ENCODE measurements around the gene DNER. TPM values are rescaled to one million over a fixed set of nuclear protein-coding genes. Genes with fewer than 3 reads are reported as not detected.
A peak's percentile ranks its signal among the peaks of the same experiment; 100 is the strongest.
"Not testable (repeated sequence)": the region's sequence is repeated elsewhere in the genome, so short reads cannot be mapped to it uniquely, and the experiment has no call there.

DNER gene, protein sequence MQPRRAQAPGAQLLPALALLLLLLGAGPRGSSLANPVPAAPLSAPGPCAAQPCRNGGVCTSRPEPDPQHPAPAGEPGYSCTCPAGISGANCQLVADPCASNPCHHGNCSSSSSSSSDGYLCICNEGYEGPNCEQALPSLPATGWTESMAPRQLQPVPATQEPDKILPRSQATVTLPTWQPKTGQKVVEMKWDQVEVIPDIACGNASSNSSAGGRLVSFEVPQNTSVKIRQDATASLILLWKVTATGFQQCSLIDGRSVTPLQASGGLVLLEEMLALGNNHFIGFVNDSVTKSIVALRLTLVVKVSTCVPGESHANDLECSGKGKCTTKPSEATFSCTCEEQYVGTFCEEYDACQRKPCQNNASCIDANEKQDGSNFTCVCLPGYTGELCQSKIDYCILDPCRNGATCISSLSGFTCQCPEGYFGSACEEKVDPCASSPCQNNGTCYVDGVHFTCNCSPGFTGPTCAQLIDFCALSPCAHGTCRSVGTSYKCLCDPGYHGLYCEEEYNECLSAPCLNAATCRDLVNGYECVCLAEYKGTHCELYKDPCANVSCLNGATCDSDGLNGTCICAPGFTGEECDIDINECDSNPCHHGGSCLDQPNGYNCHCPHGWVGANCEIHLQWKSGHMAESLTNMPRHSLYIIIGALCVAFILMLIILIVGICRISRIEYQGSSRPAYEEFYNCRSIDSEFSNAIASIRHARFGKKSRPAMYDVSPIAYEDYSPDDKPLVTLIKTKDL
- total RNA-seq: not detected

DNA sequence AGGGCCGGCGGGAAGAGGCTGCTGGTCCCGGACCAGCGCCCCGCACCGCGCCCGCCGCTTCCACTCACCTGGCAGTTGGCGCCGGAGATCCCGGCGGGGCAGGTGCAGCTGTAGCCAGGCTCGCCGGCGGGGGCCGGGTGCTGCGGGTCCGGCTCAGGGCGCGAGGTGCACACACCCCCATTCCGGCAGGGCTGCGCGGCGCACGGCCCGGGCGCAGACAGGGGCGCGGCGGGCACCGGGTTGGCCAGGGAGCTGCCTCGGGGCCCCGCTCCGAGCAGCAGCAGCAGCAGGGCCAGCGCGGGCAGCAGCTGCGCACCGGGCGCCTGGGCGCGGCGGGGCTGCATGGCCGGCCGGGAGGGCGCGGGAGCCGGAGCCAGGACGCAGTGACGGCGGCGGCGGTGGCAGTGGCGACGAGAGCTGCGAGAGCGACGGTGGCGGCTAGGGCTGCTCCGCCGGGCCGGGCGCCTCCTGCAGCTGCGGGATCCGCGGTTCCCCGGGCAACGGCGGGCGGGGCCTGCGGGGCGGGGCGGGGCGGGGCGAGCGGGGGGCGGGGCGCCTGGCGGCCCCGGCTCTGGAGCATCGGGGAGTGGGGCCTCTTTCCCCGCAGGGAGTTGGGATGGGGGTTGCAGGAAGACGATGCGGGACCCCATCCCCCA is at the start of gene DNER:
TSS of gene DNER (minus strand) at position 476 of the 656 bp plus-strand sequence. CDS start at position 344, 132 bp downstream.
- H3K9me3 Mint-ChIP-seq: no peaks in the 10 kb centered on the region
- H3K36me3 Mint-ChIP-seq (ENCODE audit: insufficient read depth in 2 of 2): no peaks in the 10 kb centered on the region
- H3K4me3 Mint-ChIP-seq: peak within 1 kb of the TSS; percentile 68 to 74
- no peak within 1 kb of the TSS for H3K27ac Mint-ChIP-seq
- DNase-seq: peak; percentile 57 to 62
- ATAC-seq (replicated peaks in 1 of 2): peak; percentile 86
- H3K4me1 Mint-ChIP-seq (ENCODE audit: low read depth): no peaks in the 10 kb centered on the region
- H3K27me3 Mint-ChIP-seq (ENCODE audit: low read depth): peaks cover 55% of the 10 kb centered on the region

DNA sequence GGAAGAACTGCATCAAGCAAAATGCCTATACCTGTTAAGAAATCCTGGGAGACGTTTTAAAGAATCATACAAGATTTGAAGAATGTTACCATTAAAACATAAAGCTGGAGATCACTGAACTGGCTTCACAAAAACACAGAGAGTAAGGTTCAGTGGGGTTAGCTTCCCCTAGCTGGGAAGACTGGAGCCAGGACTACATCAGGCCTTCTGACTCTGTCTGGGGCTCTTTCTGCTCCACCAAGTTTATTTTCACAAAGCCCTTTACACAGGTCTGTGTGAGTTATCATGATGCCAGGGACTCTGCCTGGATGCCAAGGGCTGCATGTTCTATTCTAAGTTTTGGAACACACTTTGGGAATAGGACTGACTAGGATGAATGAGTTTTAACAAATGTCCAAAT is 47.3 kb upstream of the DNER start:
- DNase-seq: no peak
- Mint-ChIP-seq H3K4me3 (no peak overlapping the region), H3K4me1 (ENCODE audit: low read depth) (no peaks in the 10 kb centered on the region), H3K27me3 (ENCODE audit: low read depth) (no peaks in the 10 kb centered on the region), H3K27ac (peak overlapping the region; percentile 65), H3K9me3 (peaks cover 0 to 1% of the 10 kb centered on the region in 2 donors), H3K36me3 (ENCODE audit: insufficient read depth in 2 of 2) (peaks cover 3 to 4% of the 10 kb centered on the region in 2 donors)
- no peak for ATAC-seq (replicated peaks in 1 of 2)

DNA sequence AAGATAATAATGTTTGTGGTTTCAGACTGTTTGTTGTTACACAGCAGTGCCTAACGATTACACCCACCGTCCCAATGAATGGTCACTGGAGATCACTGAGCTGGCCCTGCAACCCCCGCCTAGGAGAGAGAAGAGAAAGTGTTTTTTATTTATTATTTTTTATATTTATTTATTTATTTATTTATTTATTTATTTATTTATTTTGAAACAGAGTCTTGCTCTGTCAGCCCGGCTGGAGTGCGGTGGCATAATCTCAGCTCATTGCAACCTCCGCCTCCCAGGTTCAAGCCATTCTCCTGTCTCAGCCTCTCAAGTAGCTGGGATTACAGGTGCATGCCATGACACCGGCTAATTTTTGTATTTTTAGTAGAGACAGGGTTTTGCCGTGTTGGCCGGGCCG is 43.1 kb upstream of the DNER start:
- not testable (repeated sequence) for DNase-seq; H3K9me3 Mint-ChIP-seq; H3K4me3 Mint-ChIP-seq; H3K36me3 Mint-ChIP-seq (ENCODE audit: insufficient read depth in 2 of 2); H3K4me1 Mint-ChIP-seq (ENCODE audit: low read depth); H3K27ac Mint-ChIP-seq; ATAC-seq (replicated peaks in 1 of 2); H3K27me3 Mint-ChIP-seq (ENCODE audit: low read depth)

DNA sequence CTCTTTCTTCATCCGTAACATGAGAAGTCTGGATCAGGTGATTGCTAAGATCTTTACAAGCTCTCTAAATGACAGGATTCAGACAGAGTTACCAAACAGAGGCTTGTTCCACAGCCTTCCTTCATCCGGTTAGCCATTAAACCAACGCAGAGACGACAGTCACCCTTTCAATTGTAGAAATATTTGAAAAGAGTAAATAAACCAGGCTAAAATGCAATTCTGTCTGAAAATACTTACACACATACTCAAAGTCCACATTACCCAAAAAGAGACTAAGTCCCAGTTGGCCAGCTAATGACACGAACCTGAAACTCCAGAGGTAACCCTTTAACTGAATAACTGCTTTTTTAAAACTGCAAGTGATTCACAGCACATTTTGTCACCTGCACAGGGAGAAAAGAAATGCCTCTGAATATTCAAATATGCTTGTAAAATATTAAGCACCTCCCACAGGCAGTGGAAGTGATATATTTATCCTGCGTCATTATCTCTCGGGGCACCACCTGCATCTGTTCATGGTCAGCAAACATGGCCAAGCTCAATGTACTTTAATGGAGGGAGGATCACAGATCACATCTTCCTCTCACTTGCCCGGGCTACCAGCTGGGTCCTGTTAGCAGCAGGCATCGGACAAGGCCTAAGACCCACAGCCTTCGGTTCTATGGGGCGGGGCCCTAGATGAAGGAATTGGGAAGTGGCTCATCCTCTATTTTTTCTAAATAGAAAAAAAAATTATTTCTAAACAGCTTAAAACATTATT is 38.8 kb upstream of the DNER start:
- Mint-ChIP-seq H3K36me3 (ENCODE audit: insufficient read depth in 2 of 2) (no peaks in the 10 kb centered on the region), H3K4me1 (ENCODE audit: low read depth) (no peaks in the 10 kb centered on the region), H3K27ac (no peak overlapping the region), H3K4me3 (no peak overlapping the region), H3K27me3 (ENCODE audit: low read depth) (no peaks in the 10 kb centered on the region), H3K9me3 (peaks cover 0 to 1% of the 10 kb centered on the region in 2 donors)
- no peak for ATAC-seq (replicated peaks in 1 of 2)
- no peak for DNase-seq

DNA sequence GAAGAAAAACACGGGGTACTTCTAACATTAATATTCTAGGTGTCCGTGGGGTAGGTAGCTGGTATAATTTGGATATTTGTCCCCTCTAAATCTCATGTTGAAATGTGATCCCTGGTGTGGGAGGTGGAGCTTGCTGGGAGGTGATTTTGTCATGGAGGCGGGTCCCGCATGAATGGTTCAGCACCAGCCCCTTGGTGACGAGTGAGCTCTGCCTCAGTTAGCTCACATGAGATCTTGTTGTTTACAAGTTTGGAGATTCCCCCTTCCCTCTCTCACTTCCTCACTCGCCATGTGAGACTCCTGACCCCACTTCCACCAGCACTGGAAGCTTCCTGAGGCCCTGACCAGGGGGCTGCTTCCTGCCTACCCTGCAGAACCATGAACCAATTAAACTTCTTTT is 35.4 kb upstream of the DNER start:
- H3K4me1 Mint-ChIP-seq (ENCODE audit: low read depth): no peaks in the 10 kb centered on the region
- no peak overlapping the region for H3K27ac Mint-ChIP-seq
- no peak for ATAC-seq (replicated peaks in 1 of 2)

DNA sequence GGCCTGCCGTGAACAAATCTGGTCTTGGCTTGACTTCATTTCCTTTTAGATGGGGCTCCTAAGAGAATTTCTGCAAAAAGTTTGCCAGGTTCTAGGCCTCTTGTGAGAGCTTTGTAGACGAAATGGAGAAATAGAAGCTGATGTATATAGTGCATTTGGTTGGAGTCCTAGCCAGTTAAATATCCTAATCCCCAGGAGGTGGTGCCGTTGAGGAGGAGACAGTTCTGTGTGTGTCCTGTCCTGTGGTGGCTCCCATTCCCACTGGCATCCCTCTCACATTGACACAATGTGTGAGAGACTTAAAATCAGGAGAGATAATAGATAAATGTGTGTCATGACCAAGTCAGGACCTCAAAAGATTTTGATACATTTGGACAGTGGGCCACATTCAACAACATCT is 34.6 kb upstream of the DNER start:
- ATAC-seq (replicated peaks in 1 of 2): no peak
- Mint-ChIP-seq H3K4me1 (ENCODE audit: low read depth) (no peaks in the 10 kb centered on the region), H3K27me3 (ENCODE audit: low read depth) (no peaks in the 10 kb centered on the region), H3K27ac (no peak overlapping the region), H3K36me3 (ENCODE audit: insufficient read depth in 2 of 2) (peaks cover 0 to 2% of the 10 kb centered on the region in 2 donors), H3K9me3 (no peaks in the 10 kb centered on the region), H3K4me3 (no peak overlapping the region)
- no peak for DNase-seq

More for the DNA sequence above, 35.4 kb upstream of the DNER start:
- no peaks in the 10 kb centered on the region for H3K9me3 Mint-ChIP-seq
- peaks cover 0 to 2% of the 10 kb centered on the region in 2 donors for H3K36me3 Mint-ChIP-seq (ENCODE audit: insufficient read depth in 2 of 2)
- no peaks in the 10 kb centered on the region for H3K27me3 Mint-ChIP-seq (ENCODE audit: low read depth)
- DNase-seq: no peak
- no peak overlapping the region for H3K4me3 Mint-ChIP-seq

DNA sequence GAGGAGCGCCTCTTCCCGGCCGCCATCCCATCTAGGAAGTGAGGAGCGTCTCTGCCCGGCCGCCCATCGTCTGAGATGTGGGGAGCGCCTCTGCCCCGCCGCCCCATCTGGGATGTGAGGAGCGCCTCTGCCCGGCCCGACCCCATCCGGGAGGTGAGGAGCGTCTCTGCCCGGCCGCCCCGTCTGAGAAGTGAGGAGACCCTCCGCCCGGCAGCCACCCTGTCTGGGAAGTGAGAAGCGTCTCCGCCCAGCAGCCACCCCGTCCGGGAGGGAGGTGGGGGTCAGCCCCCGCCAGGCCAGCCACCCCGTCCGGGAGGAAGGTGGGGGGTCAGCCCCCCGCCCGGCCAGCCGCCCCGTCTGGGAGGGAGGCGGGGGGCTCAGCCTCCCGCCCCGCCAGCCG is 28.3 kb upstream of the DNER start:
- not testable (repeated sequence) for DNase-seq; H3K36me3 Mint-ChIP-seq (ENCODE audit: insufficient read depth in 2 of 2); H3K4me1 Mint-ChIP-seq (ENCODE audit: low read depth); ATAC-seq (replicated peaks in 1 of 2); H3K4me3 Mint-ChIP-seq; H3K27me3 Mint-ChIP-seq (ENCODE audit: low read depth); H3K9me3 Mint-ChIP-seq; H3K27ac Mint-ChIP-seq

DNA sequence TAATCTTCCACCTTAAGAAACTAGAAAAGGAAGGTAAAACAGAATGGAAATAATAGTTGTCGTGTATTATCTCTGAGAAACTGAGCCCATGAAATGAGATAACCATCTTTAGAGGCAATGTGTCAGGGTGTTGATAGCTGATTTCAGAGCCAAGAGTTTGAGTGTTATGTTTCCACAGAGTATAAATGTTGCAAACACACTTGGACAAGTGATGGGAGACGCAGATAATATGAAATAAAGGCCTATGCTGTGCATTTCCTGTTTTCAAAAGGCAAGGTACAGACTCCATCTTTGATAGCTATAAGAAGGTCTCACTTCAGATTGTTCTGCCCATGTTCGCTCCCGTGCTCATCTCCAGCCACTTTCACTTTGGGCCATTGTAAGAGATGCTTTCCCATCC is 25.9 kb upstream of the DNER start:
- no peak overlapping the region for H3K27ac Mint-ChIP-seq
- H3K9me3 Mint-ChIP-seq: peaks cover 11 to 13% of the 10 kb centered on the region in 2 donors
- ATAC-seq (replicated peaks in 1 of 2): no peak
- DNase-seq: no peak
- no peaks in the 10 kb centered on the region for H3K27me3 Mint-ChIP-seq (ENCODE audit: low read depth)
- no peaks in the 10 kb centered on the region for H3K4me1 Mint-ChIP-seq (ENCODE audit: low read depth)
- no peak overlapping the region for H3K4me3 Mint-ChIP-seq
- peaks cover 6 to 12% of the 10 kb centered on the region in 2 donors for H3K36me3 Mint-ChIP-seq (ENCODE audit: insufficient read depth in 2 of 2)

DNA sequence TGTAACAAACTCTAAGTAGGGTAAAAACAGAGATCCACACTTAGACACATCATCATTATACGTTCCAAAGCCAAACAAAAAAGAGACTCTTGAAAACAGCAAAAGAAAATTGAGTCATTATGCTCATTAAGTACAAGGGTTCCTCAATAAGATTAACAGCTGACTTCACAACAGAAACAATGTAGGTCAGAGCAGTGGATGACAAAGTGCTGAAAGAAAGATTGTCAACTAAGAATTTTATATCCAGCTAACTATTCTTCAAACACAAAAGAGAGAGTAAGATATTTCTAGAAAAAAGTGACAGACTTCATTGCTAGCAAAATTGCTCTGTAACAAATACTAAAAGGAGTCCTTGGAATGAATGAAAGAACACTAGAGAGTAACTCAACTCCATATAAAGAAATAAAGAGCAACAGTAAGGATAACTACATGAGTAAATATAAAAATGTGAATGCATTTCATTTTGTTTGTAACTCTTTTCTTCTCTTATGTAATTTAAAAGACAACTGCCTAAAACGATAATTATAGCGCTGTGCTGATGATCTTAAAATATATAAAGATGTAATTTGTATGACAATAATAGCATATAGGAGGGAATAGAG is 23.8 kb upstream of the DNER start:
- Mint-ChIP-seq H3K9me3 (peaks cover 11 to 13% of the 10 kb centered on the region in 2 donors), H3K36me3 (ENCODE audit: insufficient read depth in 2 of 2) (peaks cover 8 to 12% of the 10 kb centered on the region in 2 donors), H3K4me3 (no peak overlapping the region), H3K4me1 (ENCODE audit: low read depth) (no peaks in the 10 kb centered on the region), H3K27me3 (ENCODE audit: low read depth) (no peaks in the 10 kb centered on the region), H3K27ac (no peak overlapping the region)
- ATAC-seq (replicated peaks in 1 of 2) (no peak), DNase-seq (no peak)

DNA sequence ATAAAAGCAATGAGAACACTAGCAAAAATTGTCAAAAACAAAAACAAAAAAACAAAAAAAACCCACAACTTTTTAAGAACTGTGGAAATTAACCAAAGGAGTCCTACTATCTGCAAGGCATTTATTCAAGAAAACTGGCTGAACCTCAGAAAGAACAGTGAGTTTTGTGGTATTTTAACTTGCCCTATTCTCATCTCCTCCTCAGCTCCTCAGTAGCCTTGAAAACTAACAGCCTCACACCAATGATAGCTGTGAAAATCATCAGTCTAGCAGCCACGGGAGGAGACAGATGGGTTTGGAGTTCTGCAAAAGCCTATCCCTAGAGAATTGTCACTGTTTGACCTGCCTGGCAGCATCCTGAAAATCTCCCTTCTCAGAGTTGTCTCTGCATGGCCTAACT is 20.1 kb upstream of the DNER start:
- Mint-ChIP-seq H3K9me3 (peaks cover 13% of the 10 kb centered on the region in 2 donors), H3K36me3 (ENCODE audit: insufficient read depth in 2 of 2) (peaks cover 8 to 12% of the 10 kb centered on the region in 2 donors), H3K27ac (no peak overlapping the region), H3K27me3 (ENCODE audit: low read depth) (no peaks in the 10 kb centered on the region), H3K4me1 (ENCODE audit: low read depth) (no peaks in the 10 kb centered on the region), H3K4me3 (no peak overlapping the region)
- ATAC-seq (replicated peaks in 1 of 2) (no peak), DNase-seq (no peak)

DNA sequence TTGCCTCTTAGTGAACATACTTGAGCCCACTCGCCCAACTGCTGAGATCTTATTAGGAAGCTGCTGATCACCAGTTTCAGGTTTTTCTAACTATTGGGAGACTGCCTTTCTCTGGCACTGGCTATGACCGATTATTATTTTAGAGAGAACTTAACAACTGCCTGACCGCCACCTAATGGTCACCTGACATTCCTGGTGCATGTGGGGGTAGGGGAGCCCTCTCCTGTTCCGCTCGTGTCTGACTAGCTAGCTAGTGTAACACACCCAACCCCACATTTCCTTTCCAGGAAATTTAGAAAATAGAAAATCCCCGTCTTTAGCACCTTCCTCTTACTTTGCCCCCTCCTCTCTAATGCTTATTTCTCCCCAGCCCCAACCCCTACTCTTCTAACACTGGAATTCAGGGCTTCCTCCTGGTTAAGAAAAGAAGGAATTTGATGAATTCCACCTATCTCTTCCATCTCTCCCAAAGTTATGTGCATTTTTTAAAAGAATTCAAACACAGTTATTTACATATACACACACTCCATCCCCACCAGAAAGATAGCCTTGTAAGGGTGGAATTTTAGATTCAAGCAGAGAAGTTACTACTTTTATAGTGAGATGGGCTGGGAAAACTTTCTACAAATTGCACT is 19.4 kb upstream of the DNER start:
- H3K9me3 Mint-ChIP-seq: peaks cover 9% of the 10 kb centered on the region in 2 donors
- peaks cover 7 to 8% of the 10 kb centered on the region in 2 donors for H3K36me3 Mint-ChIP-seq (ENCODE audit: insufficient read depth in 2 of 2)
- ATAC-seq (replicated peaks in 1 of 2): no peak
- DNase-seq: no peak
- no peaks in the 10 kb centered on the region for H3K4me1 Mint-ChIP-seq (ENCODE audit: low read depth)
- no peaks in the 10 kb centered on the region for H3K27me3 Mint-ChIP-seq (ENCODE audit: low read depth)
- H3K4me3 Mint-ChIP-seq: no peak overlapping the region
- H3K27ac Mint-ChIP-seq: peak overlapping the region; percentile 17

DNA sequence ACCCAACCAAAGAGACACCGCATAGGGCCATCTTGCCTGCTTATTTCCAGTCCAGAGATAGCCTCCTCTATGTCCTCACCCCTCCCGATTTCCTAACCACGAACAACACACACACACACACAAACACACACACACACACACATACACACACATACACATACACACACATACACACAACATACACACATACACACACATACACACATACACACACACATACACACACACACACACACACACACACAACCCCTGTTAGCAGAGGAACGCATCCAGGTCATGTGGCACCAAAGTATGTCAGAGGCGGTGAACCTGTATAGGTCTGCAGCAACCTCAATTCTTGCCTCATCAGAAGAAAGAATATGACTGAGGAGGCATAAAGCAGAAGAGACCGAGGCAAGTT is 18.5 kb upstream of the DNER start:
- Mint-ChIP-seq H3K27me3 (ENCODE audit: low read depth) (no peaks in the 10 kb centered on the region), H3K4me1 (ENCODE audit: low read depth) (no peaks in the 10 kb centered on the region), H3K36me3 (ENCODE audit: insufficient read depth in 2 of 2) (peaks cover 7% of the 10 kb centered on the region in 2 donors), H3K4me3 (no peak overlapping the region), H3K27ac (no peak overlapping the region), H3K9me3 (peaks cover 6 to 7% of the 10 kb centered on the region in 2 donors)
- ATAC-seq (replicated peaks in 1 of 2): no peak
- DNase-seq: no peak

All from activated T-cell treated with anti-CD3 and anti-CD28 coated beads, Interleukin-2, amount 50 U/mL, for 72 hours (primary cell).